ENCODE measurements around the gene CD6.

Gene CD6

DNA sequence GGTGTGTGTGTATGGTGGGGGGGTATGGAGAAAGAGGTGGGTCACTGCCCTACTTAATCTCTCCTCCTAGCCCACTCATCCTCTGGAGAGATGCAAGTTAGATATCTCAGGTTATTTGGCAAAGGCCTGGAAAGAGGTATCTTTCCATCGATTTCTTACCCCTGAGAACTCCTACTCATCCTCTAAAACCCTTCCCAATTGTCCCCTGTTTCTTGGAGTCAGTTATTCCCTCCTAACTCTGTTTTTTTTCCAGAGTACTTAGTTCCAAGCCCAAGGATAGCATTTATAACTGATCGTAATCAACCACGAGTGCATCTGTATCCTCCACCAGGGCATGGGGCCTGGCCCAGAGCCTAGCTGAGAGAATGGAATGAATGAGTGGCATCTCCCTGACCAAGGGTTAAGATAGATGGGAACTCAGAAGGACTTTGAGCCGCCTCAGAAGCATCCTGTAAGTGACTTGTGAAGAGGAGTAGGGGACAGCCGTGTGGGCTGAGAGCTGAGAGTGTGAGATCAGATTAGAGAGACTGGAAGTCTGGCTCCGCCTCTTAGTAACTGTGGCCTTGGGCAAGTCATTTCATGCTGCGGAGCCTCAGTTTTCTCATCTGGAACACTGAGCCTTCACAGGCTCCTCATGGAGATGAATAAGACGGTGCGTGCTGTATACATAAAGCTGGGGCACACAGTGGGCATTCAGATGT is 16.2 kb downstream of the CD6 start:
- DNase-seq = no peak

DNA sequence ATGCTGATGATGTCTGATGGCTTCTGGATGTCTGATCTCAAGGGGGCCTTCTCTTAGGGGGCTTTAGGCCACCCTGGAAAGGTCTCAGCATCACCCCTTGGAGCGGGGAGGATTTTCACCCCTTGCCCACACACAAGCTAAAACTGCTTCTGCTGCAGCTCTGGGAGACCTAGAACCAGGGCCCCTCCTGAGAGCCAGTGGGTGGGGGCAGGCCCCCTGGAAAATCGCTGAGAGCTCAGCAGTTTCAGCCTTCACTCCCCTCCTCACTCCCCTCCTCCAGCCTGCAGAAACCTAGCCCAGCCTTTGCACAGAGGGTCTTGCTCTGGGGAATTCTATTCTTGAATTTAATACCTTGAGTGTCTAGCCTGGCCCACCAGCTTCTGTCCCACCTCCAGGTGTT is 17.2 kb downstream of the CD6 start:
- DNase-seq = no peak

DNA sequence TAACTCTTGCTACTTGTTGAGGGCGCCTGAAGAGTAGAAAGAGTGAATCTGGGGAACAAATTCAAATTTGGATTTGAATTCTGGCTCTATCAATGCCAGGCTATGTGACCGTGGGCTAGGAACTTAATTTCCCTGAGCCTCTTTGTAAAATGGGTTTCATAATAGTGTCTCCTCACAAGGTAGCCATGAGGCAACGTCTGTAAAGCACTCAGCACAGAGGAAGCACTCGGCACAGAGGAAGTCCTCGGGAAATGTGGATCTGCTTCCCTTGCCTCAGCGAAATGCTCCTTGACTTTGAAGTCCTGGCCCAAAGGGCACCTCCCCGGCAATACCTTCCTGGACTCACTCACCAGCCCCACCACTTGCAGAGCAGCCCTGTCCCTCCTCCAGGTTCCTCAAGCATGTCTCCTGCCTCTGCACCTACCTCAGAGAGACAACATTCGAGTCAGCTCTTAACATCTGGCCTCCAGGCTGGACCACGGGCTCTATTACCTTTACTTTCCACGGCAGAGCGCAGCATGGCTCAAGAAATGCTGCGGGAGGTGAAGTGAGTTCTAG is 17.7 kb downstream of the CD6 start:
- no peak for DNase-seq

DNA sequence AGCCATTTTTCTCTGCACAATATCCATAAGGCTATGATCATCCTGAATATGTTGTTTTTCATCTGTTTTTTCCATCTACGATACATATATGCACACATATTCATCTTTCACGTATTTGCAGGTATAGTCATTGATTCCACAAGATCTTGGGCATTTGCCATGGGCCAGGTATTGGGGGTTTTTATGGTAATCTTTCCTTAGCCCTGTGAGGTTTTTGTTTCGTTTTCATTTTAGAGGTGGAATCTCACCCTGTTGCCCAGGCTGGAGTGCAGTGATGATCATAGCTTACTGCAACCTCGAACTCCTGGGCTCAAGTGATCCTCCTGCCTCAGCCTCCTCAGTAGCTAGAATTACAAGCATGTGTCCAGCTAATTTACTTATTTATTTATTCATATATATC is 20.0 kb downstream of the CD6 start:
- DNase-seq = no peak

DNA sequence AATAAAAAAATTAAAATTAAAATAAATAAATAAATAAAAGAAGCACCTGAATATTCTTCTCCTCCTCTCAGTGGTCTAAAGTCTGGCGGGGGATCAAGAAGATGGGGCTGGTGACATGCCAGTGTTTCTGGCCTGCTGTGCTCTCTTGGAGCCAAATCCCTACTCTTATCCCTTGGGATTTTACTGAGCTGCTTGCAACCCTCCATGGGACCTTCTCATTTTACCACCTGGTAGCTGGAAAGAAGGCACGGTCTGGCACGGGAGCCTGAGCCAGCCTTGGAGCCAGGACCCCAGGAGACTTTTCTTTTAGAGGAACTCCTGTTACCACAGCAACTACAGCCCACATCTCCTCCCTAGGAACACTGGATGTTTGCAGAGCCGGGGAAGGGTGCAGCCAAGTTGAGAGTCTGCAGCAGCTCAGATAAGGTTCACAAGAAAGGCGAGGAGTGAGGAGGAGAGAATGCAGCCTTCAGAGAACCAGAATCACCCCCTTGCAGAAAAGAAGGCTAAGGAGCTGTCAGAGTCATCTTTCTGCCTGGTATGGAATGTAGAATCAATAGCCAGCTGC is 21.4 kb downstream of the CD6 start:
- DNase-seq = no peak

DNA sequence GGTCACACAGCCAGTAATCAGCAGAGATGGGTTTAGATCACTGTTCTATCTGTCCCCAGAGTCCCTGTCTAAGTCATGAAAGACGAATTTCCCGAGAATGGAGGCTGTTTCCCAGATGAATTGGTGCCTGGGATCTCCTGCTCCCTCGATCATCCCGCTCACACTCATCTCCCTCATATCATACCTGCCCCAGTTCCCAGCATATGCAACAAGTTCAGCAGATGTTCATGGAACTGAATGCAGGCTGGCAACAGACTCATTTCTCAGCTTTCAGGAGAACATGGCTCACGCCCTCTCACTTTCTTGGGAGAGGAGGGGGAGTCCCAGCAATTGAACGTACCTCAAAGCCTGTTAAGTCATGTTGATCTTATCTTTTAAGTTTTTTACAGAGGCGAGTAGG is 22.1 kb downstream of the CD6 start:
- no peak for DNase-seq

DNA sequence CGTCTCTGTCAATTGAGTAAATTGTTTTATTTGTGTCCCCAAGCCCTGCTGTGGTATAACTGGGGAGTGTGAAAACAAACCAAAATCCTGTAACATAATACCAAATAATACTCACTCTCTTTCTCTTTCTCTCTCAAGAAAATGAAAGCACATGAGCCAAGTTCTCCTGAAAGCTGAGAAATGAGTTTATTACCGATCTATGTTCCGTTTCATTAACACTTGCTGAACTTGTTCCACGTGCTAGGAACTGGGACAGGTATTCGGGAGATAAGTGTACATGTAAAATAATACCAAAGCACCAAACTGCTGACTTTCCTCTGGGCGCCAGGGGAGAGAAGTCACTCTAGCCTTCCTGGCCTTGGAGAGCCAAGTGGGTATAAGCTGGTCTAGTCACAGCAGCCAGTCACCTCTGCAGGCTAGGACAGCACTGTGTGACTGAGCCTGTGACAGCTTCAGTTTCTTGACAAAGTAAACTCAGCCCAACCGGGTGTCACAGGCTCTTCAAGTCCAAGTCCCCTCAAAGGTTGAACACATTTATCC is 23.1 kb downstream of the CD6 start:
- DNase-seq = no peak

DNA sequence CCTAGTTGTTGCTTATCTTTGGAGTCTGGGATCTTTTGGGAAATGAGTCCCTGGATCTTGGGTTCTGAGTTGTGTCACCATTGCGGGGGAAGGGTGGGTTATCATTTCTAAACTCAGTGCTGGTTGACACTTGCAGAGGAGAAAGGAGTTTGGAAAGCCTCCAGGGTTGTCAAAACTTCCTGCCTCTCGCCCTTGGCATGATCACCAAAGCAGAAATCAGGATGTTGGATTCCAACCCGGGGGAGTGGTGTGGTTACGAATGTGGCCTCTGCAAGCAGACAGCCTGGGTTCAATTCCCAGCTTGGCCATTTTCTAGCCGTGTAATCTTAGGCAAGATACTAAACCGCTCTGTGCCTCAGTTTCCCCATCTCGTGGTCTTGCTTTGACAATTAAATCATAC is 24.3 kb downstream of the CD6 start:
- no peak for DNase-seq

DNA sequence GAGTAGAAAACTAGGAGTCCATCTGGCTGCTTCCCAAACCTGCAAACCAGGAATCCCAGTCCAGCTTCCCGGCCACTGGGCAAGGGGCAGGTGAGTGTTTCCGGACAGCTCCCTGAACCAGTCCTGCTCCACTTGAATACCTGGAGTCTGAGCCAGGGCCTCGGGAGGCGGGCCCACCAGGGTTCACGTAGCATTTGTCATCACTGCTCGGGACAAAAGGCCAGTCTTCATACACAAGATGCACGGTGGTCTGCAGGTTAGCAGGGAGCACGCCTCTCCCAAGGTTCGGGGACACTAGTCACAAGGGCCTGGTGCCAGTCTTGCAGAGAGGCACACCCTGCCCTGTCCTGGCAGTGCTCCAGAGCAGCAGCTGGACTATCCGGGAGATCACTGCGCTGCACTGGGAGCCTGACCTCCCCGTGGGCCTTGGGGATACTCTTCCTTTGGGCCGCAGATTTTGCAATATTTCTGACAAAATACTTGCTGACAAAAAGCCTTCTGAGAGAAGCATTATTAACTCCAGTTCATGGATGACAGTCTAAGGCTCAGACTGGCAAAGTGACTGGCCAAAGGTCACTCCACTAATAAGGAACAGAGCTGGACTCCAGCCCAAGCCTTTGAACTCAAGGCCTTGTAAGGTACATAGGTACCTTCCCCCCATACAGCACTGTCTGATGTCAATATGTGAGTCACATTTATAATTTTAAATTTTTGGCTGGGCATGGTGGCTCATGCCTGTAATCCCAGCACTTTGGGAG is 25.1 kb downstream of the CD6 start:
- DNase-seq = no peak

DNA sequence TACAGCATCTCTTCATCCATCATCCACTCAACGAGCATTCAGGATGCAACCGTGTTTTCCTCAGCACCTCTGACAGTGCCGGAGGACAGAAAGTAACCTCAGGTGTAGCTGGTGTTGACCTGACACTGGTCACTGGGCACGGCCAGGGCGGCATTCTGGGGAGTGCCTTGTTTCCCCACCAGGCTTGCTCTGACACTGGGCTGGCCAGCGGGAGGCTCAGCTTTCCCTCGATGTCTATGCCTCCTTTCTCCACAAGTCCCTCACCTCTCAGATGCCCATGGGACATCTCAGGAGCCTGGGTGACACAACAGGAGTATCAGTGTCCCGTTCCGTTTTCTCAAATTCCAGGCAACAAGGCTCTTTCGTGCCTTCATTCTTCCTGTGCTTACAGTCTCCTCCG is 28.9 kb downstream of the CD6 start:
- no peak for DNase-seq

DNA sequence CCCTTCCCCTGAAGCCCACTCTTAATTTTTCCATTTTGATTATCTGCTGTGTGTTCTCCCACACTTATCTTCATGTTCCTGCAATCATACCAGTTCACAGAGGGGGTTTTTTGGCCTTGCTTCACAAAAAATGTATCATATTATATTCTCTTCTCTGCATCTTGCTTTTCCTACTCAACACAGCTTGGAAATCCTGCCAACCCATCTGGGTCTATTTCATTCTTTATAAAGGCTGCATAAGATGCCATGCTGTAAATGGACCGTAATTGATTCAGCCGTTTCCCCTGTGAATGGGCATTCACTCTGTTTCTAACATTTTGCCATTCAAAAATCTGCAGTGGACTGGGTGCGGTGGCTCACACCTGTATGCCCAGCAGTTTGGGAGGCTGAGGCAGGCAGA is 30.5 kb downstream of the CD6 start:
- DNase-seq = no peak

DNA sequence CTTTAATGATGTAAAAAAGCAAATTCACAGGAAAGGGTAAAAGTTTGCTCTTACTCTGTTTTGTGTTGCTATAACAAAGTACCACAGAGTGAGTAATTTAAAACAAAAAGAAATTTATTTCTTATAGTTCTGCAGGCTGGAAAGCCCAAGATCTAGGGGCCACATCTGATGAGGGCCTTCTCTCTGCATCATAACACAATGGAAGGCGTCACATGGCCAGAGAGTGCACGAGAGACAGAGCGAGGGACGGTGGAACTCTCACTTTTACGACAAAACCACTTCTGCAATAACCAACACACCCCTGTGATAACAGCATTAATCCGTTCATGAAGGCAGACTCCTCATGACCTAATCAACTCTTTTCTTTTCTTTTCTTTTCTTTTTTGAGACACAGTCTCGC is 31.1 kb downstream of the CD6 start:
- no peak for DNase-seq

DNA sequence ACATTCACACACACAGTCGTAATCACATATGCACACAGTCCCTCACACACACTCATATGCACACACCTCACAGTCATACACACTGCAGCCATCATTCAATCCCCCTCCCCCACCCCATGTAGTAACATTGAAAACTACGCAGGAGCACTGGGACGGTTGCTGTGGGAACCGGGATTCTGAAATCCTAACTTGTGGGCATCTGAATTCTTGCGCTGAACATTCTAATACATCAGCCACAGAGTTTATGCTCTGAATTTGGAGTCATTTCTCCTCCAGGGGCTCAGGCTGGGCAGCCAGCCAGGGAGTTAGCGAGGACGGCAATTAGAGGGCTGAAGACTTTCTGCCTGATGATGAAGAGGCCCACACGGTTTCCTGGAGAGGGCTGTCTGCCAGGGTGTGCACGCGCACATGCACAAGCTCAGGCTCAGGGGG is 32.7 kb downstream of the CD6 start:
- DNase-seq = no peak

DNA sequence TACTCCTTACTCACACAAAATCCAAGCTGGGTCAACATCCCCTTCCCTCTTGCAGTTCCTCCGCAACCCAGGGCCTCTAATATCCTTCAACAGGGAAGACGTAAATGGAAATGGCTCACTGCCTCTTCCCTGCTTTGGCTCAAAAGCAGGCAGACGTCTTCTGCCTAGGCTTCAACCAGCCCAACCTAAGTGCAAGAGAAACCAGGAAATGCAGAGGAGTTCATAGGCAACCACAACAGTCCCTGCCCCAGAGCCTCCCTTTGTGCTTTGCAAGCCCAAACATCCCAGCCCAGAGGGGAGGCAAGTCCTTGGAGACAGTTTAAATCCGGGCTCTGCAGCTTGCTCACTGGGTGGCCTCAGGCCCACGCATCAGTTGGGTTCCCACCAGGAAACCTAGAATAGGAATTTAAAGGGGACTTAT is 33.3 kb downstream of the CD6 start:
- no peak for DNase-seq

DNA sequence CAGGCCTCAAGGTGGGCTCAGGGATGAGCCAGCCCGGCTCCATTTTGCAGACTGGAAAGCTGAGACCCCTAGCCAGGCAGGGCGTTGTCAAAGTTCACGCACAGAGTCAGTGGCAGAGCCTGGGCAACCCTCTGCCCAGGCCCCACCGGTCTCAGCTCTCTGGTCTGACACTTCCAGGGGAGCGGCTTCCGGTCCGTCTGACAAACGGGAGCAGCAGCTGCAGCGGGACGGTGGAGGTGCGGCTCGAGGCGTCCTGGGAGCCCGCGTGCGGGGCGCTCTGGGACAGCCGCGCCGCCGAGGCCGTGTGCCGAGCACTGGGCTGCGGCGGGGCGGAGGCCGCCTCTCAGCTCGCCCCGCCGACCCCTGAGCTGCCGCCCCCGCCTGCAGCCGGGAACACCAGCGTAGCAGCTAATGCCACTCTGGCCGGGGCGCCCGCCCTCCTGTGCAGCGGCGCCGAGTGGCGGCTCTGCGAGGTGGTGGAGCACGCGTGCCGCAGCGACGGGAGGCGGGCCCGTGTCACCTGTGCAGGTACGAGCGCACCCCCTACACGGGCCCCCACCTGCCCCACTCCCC is 36.0 kb downstream of the CD6 start:
- peak; percentile 21 for DNase-seq

DNA sequence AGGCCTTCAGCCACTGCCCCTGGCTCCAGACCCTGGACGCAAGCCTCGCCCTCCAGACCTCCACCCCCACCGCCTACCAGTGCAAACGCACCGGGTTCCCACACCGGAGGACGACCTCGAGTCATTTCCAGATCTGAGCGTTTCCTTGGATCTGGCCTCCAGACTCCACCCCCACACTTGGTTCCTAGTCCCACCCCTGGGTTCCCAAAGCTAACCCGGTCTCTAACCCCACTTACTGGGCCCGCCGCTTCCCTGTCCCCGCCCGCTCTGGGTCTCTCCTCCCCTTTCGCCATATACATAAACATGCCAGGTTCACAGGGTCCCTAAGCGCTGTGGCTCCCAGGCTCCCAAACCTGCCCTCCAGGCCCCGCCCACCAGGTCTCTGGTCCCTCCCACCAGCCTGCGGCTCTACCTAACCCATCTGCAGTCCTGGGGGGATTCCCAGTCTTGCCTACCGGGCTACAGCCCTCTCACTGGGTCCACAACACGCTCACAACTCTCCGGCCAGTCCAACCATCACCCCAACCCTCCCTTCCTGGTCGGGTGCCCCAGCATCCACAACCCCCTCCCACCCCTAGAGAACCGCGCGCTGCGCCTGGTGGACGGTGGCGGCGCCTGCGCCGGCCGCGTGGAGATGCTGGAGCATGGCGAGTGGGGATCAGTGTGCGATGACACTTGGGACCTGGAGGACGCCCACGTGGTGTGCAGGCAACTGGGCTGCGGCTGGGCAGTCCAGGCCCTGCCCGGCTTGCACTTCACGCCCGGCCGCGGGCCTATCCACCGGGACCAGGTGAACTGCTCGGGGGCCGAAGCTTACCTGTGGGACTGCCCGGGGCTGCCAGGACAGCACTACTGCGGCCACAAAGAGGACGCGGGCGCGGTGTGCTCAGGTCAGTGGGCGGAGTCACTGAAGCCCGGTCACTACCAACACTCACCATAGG is 36.7 kb downstream of the CD6 start:
- DNase-seq = no peak

DNA sequence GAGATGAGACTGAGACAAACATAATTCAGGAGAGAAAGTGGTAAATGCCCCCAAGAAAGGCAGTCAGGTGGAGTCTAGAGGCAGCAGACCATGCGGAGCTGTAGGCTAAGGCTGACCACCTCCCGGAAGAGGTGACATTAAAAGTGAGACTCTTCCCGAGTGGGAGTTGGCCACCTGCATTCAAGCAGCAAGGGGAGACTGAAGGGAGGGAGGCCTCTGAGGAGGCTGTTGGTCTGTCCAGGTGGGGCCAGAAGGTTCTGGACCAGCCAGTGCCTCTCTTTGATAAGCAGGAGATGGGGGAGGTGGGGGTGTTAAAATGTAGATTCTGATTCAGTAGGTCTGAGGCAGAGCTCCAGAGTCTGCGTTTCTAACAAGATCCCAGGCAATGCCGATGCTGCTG is 37.5 kb downstream of the CD6 start:
- no peak for DNase-seq

DNA sequence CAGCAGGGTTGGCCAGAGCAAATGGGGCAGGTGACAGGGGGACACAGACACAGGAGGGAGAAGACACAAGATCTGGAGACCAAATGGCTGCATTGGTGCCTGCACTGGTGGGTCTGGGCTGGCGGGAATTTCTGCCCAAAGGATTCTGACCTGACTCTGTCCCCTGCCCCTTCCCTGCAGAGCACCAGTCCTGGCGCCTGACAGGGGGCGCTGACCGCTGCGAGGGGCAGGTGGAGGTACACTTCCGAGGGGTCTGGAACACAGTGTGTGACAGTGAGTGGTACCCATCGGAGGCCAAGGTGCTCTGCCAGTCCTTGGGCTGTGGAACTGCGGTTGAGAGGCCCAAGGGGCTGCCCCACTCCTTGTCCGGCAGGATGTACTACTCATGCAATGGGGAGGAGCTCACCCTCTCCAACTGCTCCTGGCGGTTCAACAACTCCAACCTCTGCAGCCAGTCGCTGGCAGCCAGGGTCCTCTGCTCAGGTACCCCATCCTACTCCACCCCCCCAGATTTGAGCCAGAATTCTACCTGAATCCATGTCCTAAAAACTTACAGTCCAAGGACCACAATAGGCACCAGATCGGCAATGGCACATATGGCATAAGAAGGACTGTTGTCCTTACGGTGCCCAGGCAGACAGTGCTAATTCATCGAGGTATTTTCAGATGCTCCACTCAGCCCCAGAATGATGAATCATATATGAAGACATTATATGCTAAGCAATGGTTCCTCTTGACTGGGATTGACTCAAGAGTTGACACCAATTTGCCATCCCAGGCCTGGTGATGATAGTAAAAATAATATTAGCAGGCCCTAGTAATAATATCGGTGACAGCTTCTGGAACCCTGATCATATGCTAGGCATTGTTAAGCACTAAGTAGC is 38.2 kb downstream of the CD6 start:
- DNase-seq = no peak

DNA sequence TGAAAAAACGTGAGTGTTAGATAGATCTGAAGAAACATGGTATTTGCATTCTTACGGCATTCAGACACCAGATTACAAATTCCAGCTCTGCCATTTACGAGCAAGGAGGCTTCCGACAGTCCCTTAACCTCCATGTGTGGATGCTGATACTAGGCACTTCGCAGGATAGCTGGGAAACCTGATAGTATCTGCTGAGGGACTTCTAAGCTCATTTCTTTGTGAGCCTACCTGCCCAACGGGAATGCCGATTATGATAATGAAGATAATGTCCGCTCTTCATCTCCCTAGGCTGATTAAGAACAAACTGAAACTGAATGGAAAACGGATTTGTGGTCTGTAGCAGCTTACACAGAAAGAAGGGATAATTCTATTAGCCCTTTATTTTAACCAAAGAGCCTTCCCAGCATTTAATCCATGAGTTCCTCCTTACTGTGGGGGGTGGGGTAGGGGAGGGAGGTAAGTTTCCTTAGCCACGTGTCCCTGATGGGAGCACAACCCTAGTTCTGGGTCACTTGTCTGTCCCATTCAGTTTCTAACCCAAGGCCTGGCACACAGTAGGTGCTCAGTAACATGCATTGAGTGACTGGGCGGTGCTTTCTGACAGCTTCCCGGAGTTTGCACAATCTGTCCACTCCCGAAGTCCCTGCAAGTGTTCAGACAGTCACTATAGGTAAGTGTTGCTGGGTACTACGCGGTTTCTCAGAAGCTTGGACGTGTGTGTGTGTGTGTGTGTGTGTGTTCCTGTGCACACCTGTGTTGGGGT is 39.2 kb downstream of the CD6 start:
- no peak for DNase-seq

DNA sequence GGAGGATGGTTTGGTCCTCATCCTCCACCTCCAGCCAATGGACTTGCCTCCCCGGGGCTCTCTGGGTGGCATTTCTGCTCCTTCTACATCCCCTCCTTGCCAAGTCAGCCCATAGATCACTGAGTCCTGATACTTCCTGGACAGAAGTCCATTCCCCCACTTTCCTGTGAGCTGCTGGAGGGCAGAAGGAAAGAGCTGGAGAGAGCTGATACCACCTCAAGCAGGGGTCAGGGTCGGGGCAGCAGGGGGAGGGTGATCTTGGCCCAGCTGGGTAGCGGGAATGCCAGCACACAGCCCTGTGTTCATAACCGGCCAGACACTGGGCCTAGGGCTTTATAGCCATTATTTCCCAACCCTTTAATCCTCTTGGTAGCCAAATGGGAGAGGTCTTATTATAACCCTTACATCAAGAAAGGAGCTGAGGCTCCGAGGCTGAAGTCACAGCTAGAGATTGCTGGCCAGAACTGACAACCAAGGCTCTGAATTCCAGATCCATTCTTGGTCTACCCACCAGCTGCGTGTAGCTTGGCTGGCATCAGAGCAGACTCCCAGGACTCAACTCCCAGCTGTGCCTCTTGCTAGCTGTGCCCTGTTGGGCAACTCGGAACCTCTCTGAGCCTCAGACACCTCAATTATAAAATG is 39.9 kb downstream of the CD6 start:
- no peak for DNase-seq

Measured in EL (cell line).